GM12892 (cell line): ENCODE measurements around the gene PROK2.

Experiments used
- POLR2A ChIP-seq: IDR thresholded peaks from 2 replicates; pipeline ENCODE4 v1.6.1; 2011; ENCODE audit warnings: low read depth, low read length, control low read depth
- POLR2AphosphoS5 ChIP-seq: IDR thresholded peaks from 2 replicates; pipeline ENCODE4 v1.6.1; 2011; ENCODE audit warnings: low read depth, low read length, control low read depth

GRCh38 chr3:71789922-71790321 is 5.0 kb upstream of the PROK2 start:
- TF ChIP-seq POLR2A (no peak), POLR2AphosphoS5 (no peak)
